Spleen (tissue), 11 donors: ENCODE measurements around the gene DCUN1D5. TPM values are rescaled to one million over a fixed set of nuclear protein-coding genes. Genes with fewer than 3 reads are reported as not detected.

Experiments
- DNase-seq: peaks from one replicate; pipeline ENCODE4 v3.0.0-alpha.2; 2020
- H3K27ac ChIP-seq, 8 donors: fragments of 200-600 bp; sonication (generic) in 7 of 8; 1 replicate in 4 of 8; 2 replicates in 4 of 8; pipeline versions ENCODE4 v1.5.0 to v1.8.0; 2016 to 2021; ENCODE audit warnings: inconsistent platforms in 4 of 8, mild to moderate bottlenecking in 4 of 8, moderate library complexity in 1 of 8
- H3K27me3 ChIP-seq, 7 donors: fragments of 200-600 bp; sonication (generic) in 6 of 7; replicated peaks in 1 of 7; 1 replicate in 4 of 7; 2 replicates in 3 of 7; pipeline versions ENCODE4 v1.5.0 to v1.8.0; 2016 to 2021; ENCODE audit warnings: inconsistent platforms in 3 of 7, mild to moderate bottlenecking in 1 of 7
- H3K36me3 ChIP-seq, 6 donors: fragments of 200-600 bp; sonication (generic) in 5 of 6; 1 replicate in 4 of 6; 2 replicates in 2 of 6; pipeline versions ENCODE4 v1.5.0 to v1.8.0; 2016 to 2021; ENCODE audit warnings: inconsistent platforms in 2 of 6
- H3K4me1 ChIP-seq, 6 donors: fragments of 200-600 bp; sonication (generic) in 5 of 6; 1 replicate in 3 of 6; 2 replicates in 3 of 6; pipeline versions ENCODE4 v1.5.0 to v1.8.0; 2016 to 2021; ENCODE audit warnings: inconsistent platforms in 3 of 6
- H3K4me3 ChIP-seq, 8 donors: fragments of 200-600 bp; sonication (generic) in 7 of 8; 1 replicate in 4 of 8; 2 replicates in 4 of 8; pipeline versions ENCODE4 v1.5.0 to v1.8.0; 2016 to 2021; ENCODE audit warnings: inconsistent platforms in 4 of 8, mild to moderate bottlenecking in 4 of 8, moderate library complexity in 2 of 8
- H3K9me3 ChIP-seq, 8 donors: fragments of 200-600 bp; sonication (generic) in 7 of 8; 1 replicate in 4 of 8; 2 replicates in 4 of 8; pipeline versions ENCODE4 v1.5.0 to v1.8.0; 2016 to 2021; ENCODE audit warnings: inconsistent platforms in 4 of 8
- POLR2A ChIP-seq, 3 donors: fragments of 450-650 bp; IDR thresholded peaks; one replicate each; pipeline ENCODE4 v1.5.1; 2017; ENCODE audit warnings: antibody characterized with exemption in 3 of 3, mild to moderate bottlenecking in 1 of 3
- POLR2AphosphoS5 ChIP-seq, 3 donors: sonication (generic); formaldehyde crosslinking; IDR thresholded peaks; one replicate each; pipeline ENCODE4 v1.5.1; 2017; ENCODE audit warnings: antibody characterized with exemption in 3 of 3
- WGBS, 5 donors: extraction: QIAGEN DNeasy Blood & Tissue Kit in 3 of 5; methylation state at CpG; one replicate each; pipeline versions ENCODE4 v1.1.5 to v1.1.7; 2013 to 2018; 5-methylcytosine and 5-hydroxymethylcytosine counted together
- intact Hi-C: fragments of 100-400 bp; cut with DNase I; formaldehyde crosslinking; loops from one replicate; pipeline ENCODE4 v1.15.0; 2023; ENCODE audit warnings: low total_unique reads
- polyA plus RNA-seq, 3 donors: library from polyadenylated mRNA; stranded (reverse); fragments of 200-250 nt; gene quantifications; one replicate each; pipeline ENCODE4 v1.2.1, GENCODE V29; 2013
- total RNA-seq, 7 donors: library from RNA; depleted of rRNA in 3 of 7; stranded (reverse); fragments of >200 nt in 3 of 7; fragmentation: NEBNext Ultra II Directional in 4 of 7; extraction: Animal tissue kit (Norgen Biotek cat#: 25700) in 4 of 7; gene quantifications; one replicate each; pipeline versions ENCODE4 v1.1.0 to v1.2.1, GENCODE V29; 2016 to 2021
- TF ChIP-seq, protein P1 (sequence below), 11 experiments: fragments of 200-600 bp in 7 of 11; fragments of 450-650 bp in 4 of 11; sonication (generic) in 4 of 11; IDR thresholded peaks in 8 of 11; conservative IDR thresholded peaks in 3 of 11; 1 replicate in 7 of 11; 2 replicates in 4 of 11; pipeline versions ENCODE4 v1.4.0 to v1.8.0; 2016 to 2021; ENCODE audit warnings: antibody characterized with exemption in 11 of 11, inconsistent platforms in 4 of 11, mild to moderate bottlenecking in 1 of 11
- donor health status: healthy with polysubstance abuse.
- donor health status: DM: no; HTN: no; CAD: no; lungs with moderate emphysema.
- donor health status: DM: no; HTN: no; CAD: no.
- donor health status: Bipolar disorder and iron deficiency.
- donor health status: healthy.
- donor health status: DM: no; HTN: no; CAD: no.
- donor health status: DM: yes; HTN: yes; CAD: no.

The DCUN1D5 gene
- total and polyA plus RNA-seq, 10 donors, result 12.3 to 33.0 (median 18.9) TPM

DNA sequence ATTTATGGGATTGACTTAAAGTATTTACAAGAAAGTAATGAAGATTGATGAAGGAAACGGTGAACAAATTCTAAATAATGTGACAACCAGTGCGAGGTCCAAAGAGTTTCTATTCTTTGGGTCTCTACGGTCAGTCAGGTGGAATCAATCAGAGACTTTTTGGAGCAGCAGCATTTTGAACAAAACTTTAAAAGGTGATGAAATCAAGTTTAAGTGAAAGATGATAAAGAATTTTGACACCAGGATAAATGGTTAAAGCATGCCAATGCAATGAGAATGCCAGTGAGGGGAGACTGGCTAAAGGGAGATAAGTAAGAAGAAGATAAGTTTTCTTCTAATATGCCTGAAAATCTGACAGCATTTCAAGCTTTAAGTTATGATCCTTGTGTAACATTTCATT is 67.9 kb downstream of the DCUN1D5 start:
- WGBS, 5 donors, result 76 to 92% (median 82%) methylated on average over 3 of the region's 3 CpGs
- no peaks in the 10 kb centered on the region for H3K4me1 ChIP-seq
- no peak overlapping the region for H3K27ac ChIP-seq
- no peak for DNase-seq
- no peak overlapping the region for H3K4me3 ChIP-seq
- no peaks in the 10 kb centered on the region for H3K9me3 ChIP-seq
- no peaks in the 10 kb centered on the region for H3K27me3 ChIP-seq
- H3K36me3 ChIP-seq, result no peaks in the 10 kb centered on the region
- intact Hi-C loops, result no loop called here
- TF ChIP-seq POLR2AphosphoS5 (IDR thresholded peaks at IDR 0.05) (no peak), POLR2A (IDR thresholded peaks at IDR 0.05) (no peak)
- TF ChIP-seq, protein P1, sequence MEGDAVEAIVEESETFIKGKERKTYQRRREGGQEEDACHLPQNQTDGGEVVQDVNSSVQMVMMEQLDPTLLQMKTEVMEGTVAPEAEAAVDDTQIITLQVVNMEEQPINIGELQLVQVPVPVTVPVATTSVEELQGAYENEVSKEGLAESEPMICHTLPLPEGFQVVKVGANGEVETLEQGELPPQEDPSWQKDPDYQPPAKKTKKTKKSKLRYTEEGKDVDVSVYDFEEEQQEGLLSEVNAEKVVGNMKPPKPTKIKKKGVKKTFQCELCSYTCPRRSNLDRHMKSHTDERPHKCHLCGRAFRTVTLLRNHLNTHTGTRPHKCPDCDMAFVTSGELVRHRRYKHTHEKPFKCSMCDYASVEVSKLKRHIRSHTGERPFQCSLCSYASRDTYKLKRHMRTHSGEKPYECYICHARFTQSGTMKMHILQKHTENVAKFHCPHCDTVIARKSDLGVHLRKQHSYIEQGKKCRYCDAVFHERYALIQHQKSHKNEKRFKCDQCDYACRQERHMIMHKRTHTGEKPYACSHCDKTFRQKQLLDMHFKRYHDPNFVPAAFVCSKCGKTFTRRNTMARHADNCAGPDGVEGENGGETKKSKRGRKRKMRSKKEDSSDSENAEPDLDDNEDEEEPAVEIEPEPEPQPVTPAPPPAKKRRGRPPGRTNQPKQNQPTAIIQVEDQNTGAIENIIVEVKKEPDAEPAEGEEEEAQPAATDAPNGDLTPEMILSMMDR (IDR thresholded peaks at IDR 0.05 in 8 of 11, conservative IDR thresholded peaks at IDR 0.05 in 3 of 11), result no peak

DNA sequence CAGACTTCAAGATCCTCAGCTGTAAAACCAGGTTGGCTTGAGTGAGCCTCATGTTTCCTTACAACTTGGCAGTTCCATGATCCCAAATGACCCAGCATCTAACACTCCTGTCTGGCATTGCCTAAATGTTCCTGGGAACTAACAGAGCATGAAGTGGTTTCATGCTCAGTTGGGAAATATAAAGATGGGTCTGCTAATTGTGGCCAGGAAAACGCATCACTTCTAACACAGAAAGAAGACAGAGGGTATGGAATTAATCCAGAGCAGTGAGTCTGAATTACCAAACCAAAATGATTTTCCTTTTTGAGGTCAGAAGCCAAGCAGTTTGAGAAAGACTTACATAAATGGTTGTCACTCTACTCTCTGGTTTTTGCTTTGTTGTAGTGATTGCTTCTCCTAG is 75.9 kb downstream of the DCUN1D5 start:
- WGBS, 5 donors, result 59 to 70% (median 63%) methylated on average over 1 of the region's 1 CpG
- TF ChIP-seq POLR2A (IDR thresholded peaks at IDR 0.05), result no peak
- TF ChIP-seq, protein P1 (IDR thresholded peaks at IDR 0.05 in 8 of 11, conservative IDR thresholded peaks at IDR 0.05 in 3 of 11), result no peak
- no peak for TF ChIP-seq POLR2AphosphoS5 (IDR thresholded peaks at IDR 0.05)
- intact Hi-C loops, result no loop called here

DNA sequence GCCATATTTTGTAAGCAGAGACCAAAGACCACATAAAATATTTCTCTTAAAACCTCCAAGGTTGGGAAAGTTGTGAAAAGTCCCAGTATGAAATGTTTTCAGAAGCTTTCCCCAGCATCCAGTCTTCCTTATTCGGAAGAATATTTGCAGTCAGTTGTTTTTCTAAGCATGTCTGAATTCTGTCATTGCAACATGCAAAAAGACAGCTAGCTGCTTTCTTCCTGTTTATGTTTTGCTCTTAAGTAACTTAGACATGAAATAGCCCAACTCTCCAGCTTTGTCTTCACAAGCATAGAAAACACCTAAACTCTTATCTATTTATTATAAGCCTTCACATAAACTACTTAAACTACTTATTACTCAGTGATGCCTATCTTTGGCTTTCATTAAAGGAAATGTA is 78.5 kb downstream of the DCUN1D5 start:
- TF ChIP-seq, protein P1 (IDR thresholded peaks at IDR 0.05 in 8 of 11, conservative IDR thresholded peaks at IDR 0.05 in 3 of 11), result no peak
- TF ChIP-seq POLR2A (IDR thresholded peaks at IDR 0.05) (no peak), POLR2AphosphoS5 (IDR thresholded peaks at IDR 0.05) (no peak)
- no peaks in the 10 kb centered on the region for H3K27me3 ChIP-seq
- H3K27ac ChIP-seq, result no peak overlapping the region
- intact Hi-C loops, result no loop called here
- H3K4me1 ChIP-seq, result no peaks in the 10 kb centered on the region
- no peak overlapping the region for H3K4me3 ChIP-seq
- no peaks in the 10 kb centered on the region for H3K36me3 ChIP-seq
- peaks cover 0 to 22% (median 17%) of the 10 kb centered on the region in 8 donors for H3K9me3 ChIP-seq
- WGBS, 5 donors, result 79 to 86% (median 84%) methylated on average over 1 of the region's 1 CpG
- DNase-seq, result no peak

More for the DNA sequence above, 75.9 kb downstream of the DCUN1D5 start:
- Histone ChIP-seq H3K27me3 (no peaks in the 10 kb centered on the region), H3K4me1 (no peaks in the 10 kb centered on the region), H3K4me3 (no peak overlapping the region), H3K36me3 (no peaks in the 10 kb centered on the region), H3K9me3 (no peaks in the 10 kb centered on the region), H3K27ac (no peak overlapping the region)
- DNase-seq, result no peak

Other genes starting within 250 kb of the DCUN1D5 start
- gene MMP3, start 248.6 kb downstream of the DCUN1D5 start, total RNA-seq, result not detected
- gene MMP3, start 248.6 kb downstream of the DCUN1D5 start, polyA plus RNA-seq, result not detected
- gene MMP12, start 217.2 kb downstream of the DCUN1D5 start, total RNA-seq, result 10 to 100 TPM in 1 of 7 donors, 1 to 10 TPM in 6; 1.7 to 64.9 (median 4.8) TPM
- 1 to 10 TPM in 2 of 3 donors, under 1 TPM in 1; 0.52 to 8.1 (median 1.7) TPM for gene MMP12, start 217.2 kb downstream of the DCUN1D5 start, polyA plus RNA-seq
- not detected for gene MMP13, start 136.4 kb downstream of the DCUN1D5 start, total RNA-seq
- not detected for gene MMP13, start 136.4 kb downstream of the DCUN1D5 start, polyA plus RNA-seq
- 10 to 100 TPM in 6 of 7 donors, 1 to 10 TPM in 1; 9.7 to 18.3 (median 10.9) TPM for gene DYNC2H1, start 17.3 kb upstream of the DCUN1D5 start, total RNA-seq
- 1 to 10 TPM; 3.1 to 3.7 (median 3.3) TPM for gene DYNC2H1, start 17.3 kb upstream of the DCUN1D5 start, polyA plus RNA-seq